GM12872 (cell line): Measurements from ENCODE around the gene BLCAP.

Source experiments
- CTCF ChIP-seq: IDR thresholded peaks from 3 replicates; pipeline ENCODE4 v1.5.1; 2011; ENCODE audit warnings: low read depth, mild to moderate bottlenecking, low read length, moderate library complexity; ENCODE audit not compliant: insufficient read depth

BLCAP gene

GRCh38 chr20:37490663-37491350 is 36.9 kb downstream of the BLCAP start:
- TF ChIP-seq CTCF, result no peak

- TF ChIP-seq CTCF, result no peak
These were observed 43.3 kb downstream of the BLCAP start for GRCh38 chr20:37484331-37484730.

- no peak for TF ChIP-seq CTCF
These were observed 46.1 kb downstream of the BLCAP start for GRCh38 chr20:37481610-37482009.

- no peak for TF ChIP-seq CTCF
These were observed 46.8 kb downstream of the BLCAP start for GRCh38 chr20:37480919-37481318.

- TF ChIP-seq CTCF, result no peak
These were observed 47.6 kb downstream of the BLCAP start for GRCh38 chr20:37479925-37480691.

- TF ChIP-seq CTCF, result no peak
These were observed 48.4 kb downstream of the BLCAP start for GRCh38 chr20:37479266-37479665.

GRCh38 chr20:37477041-37477440 is 50.6 kb downstream of the BLCAP start:
- TF ChIP-seq CTCF, result no peak
